B cell (primary cell): ENCODE measurements around the gene FXYD3. TPM values are rescaled to one million over a fixed set of nuclear protein-coding genes. Genes with fewer than 3 reads are reported as not detected.

ENCODE experiments used
- ATAC-seq: fragments of 200-7000 bp; cut with Tn5 transposase; one replicate; pipeline ENCODE4 v1.10.0; 2021; ENCODE audit warnings: low read depth, mild to moderate bottlenecking, moderate number of reproducible peaks, moderate library complexity
- CTCF ChIA-PET: fragments of 350-600 bp; sonication (Branson Sonifier 250); formaldehyde crosslinking; loops from one replicate; lab custom pipeline; 2021; ENCODE audit warnings: antibody characterized with exemption, inconsistent platforms; lab: Charles Lee
- POLR2A ChIA-PET: fragments of 350-600 bp; sonication (Branson Sonifier 250); formaldehyde crosslinking; loops from one replicate; lab custom pipeline; 2021; ENCODE audit warnings: antibody characterized with exemption; lab: Charles Lee
- DNase-seq: peaks from one replicate; pipeline ENCODE4 v3.0.0; 2013
- H2AFZ ChIP-seq: 2 replicates; pipeline ENCODE4 v1.6.1; 2012; ENCODE audit warnings: mild to moderate bottlenecking, low read depth, low read length; ENCODE audit not compliant: insufficient read depth, poor library complexity, severe bottlenecking
- H3K27ac ChIP-seq, 2 donors: 1 replicate in 1 of 2; 2 replicates in 1 of 2; pipeline ENCODE4 v1.5.1; 2012 to 2013; ENCODE audit warnings: low read length in 2 of 2, mild to moderate bottlenecking in 2 of 2, moderate library complexity in 1 of 2
- H3K27me3 ChIP-seq, 4 experiments: fragments of 200-600 bp in 1 of 4; sonication (generic) in 1 of 4; replicated peaks in 1 of 4; 1 replicate in 2 of 4; 2 replicates in 2 of 4; pipeline versions ENCODE4 v1.6.1 to v1.7.0; 2013 to 2016; ENCODE audit warnings: low read length in 3 of 4, mild to moderate bottlenecking in 2 of 4, mixed read lengths in 1 of 4, moderate library complexity in 1 of 4; ENCODE audit not compliant: insufficient read depth in 4 of 4, control insufficient read depth in 3 of 4; ENCODE audit errors: control extremely low read depth in 1 of 4
- H3K36me3 ChIP-seq, 2 experiments: replicated peaks in 1 of 2; 1 replicate in 1 of 2; 2 replicates in 1 of 2; pipeline versions ENCODE4 v1.6.1 to v1.7.1; 2013; ENCODE audit warnings: low read length in 1 of 2; ENCODE audit not compliant: insufficient read depth in 2 of 2, control insufficient read depth in 1 of 2; ENCODE audit errors: control extremely low read depth in 1 of 2, extremely low read depth in 1 of 2
- H3K4me1 ChIP-seq, 2 donors: fragments of 200-600 bp in 1 of 2; sonication (generic) in 1 of 2; 1 replicate in 1 of 2; 2 replicates in 1 of 2; pipeline versions ENCODE4 v1.5.1 to v1.6.1; 2013 to 2017; ENCODE audit warnings: low read length in 2 of 2; ENCODE audit not compliant: control insufficient read depth in 2 of 2, insufficient read depth in 2 of 2
- H3K4me2 ChIP-seq: replicated peaks from 2 replicates; pipeline ENCODE3; 2012; ENCODE audit warnings: mild to moderate bottlenecking, low read depth, low read length; ENCODE audit not compliant: poor library complexity, severe bottlenecking
- H3K4me3 ChIP-seq, 5 experiments: fragments of 200-600 bp in 1 of 5; sonication (generic) in 1 of 5; 1 replicate in 3 of 5; 2 replicates in 2 of 5; pipeline versions ENCODE4 v1.5.1 to v1.7.0; 2011 to 2016; ENCODE audit warnings: low read length in 4 of 5, mild to moderate bottlenecking in 4 of 5, low read depth in 2 of 5, control low read depth in 1 of 5, moderate library complexity in 1 of 5; ENCODE audit not compliant: insufficient read depth in 1 of 5; ENCODE audit errors: control extremely low read depth in 1 of 5, extremely low read depth in 1 of 5
- H3K79me2 ChIP-seq: fragments of 200-600 bp; sonication (generic); one replicate; pipeline ENCODE4 v1.6.0; 2016; ENCODE audit warnings: low read length; ENCODE audit not compliant: control insufficient read depth, insufficient read depth
- H3K9ac ChIP-seq: fragments of 200-600 bp; sonication (generic); 2 replicates; pipeline ENCODE4 v1.6.1; 2017; ENCODE audit warnings: mild to moderate bottlenecking, low read length, moderate library complexity
- H3K9me3 ChIP-seq, 3 donors: one replicate each; pipeline versions ENCODE4 v1.6.1 to v1.7.1; 2013; ENCODE audit warnings: low read length in 2 of 3; ENCODE audit not compliant: control insufficient read depth in 2 of 3, insufficient read depth in 1 of 3; ENCODE audit errors: control extremely low read depth in 1 of 3
- H4K20me1 ChIP-seq: 2 replicates; pipeline ENCODE4 v1.6.0; 2012; ENCODE audit warnings: mild to moderate bottlenecking, low read length; ENCODE audit not compliant: insufficient read depth, control insufficient read depth, poor library complexity, severe bottlenecking
- H3K27ac Mint-ChIP-seq: one replicate; pipeline ENCODE4 v1.8.0; 2021; ENCODE audit warnings: mixed read lengths
- H3K27me3 Mint-ChIP-seq: one replicate; pipeline ENCODE4 v1.8.0; 2021; ENCODE audit warnings: mixed read lengths
- H3K4me1 Mint-ChIP-seq: one replicate; pipeline ENCODE4 v1.8.0; 2021; ENCODE audit warnings: mixed read lengths
- H3K4me3 Mint-ChIP-seq: one replicate; pipeline ENCODE4 v1.8.0; 2021; ENCODE audit warnings: mixed read lengths
- H3K9me3 Mint-ChIP-seq: one replicate; pipeline ENCODE4 v1.8.0; 2022; ENCODE audit warnings: mixed read lengths; ENCODE audit not compliant: insufficient read depth
- CTCF ChIP-seq: fragments of 200-600 bp; IDR thresholded peaks from one replicate; pipeline ENCODE4 v1.8.0; 2022; ENCODE audit warnings: antibody characterized with exemption, mild to moderate bottlenecking
- EZH2 ChIP-seq: IDR thresholded peaks from 2 replicates; pipeline ENCODE4 v1.6.1; 2012; ENCODE audit warnings: borderline replicate concordance, low read depth, mild to moderate bottlenecking, moderate library complexity, low read length; ENCODE audit not compliant: insufficient read depth, poor library complexity, severe bottlenecking
- WGBS: methylation state at CpG from one replicate; pipeline ENCODE4 v1.1.5; 2013; ENCODE audit warnings: missing lambda C conversion rate; ENCODE audit not compliant: insufficient coverage; 5-methylcytosine and 5-hydroxymethylcytosine counted together
- intact Hi-C: fragments of 100-400 bp; cut with micrococcal nuclease; formaldehyde crosslinking; loops from one replicate; pipeline ENCODE4 v1.10.0; 2022
- polyA plus RNA-seq: library from polyadenylated mRNA; depleted of rRNA; stranded (reverse); fragments of >200 nt; gene quantifications from 2 replicates; pipeline ENCODE4 v1.2.3, GENCODE V29; 2012
- total RNA-seq, 2 donors: library from RNA; stranded (reverse); fragments of 120-200 nt in 1 of 2; gene quantifications; 1 replicate in 1 of 2; 2 replicates in 1 of 2; pipeline versions ENCODE4 v1.2.3 to v1.2.4, GENCODE V29; 2013 to 2022

Gene FXYD3
- total and polyA plus RNA-seq, 2 donors (not counting 1 experiment from before 2014, with no cell fraction given), result not detected

DNA sequence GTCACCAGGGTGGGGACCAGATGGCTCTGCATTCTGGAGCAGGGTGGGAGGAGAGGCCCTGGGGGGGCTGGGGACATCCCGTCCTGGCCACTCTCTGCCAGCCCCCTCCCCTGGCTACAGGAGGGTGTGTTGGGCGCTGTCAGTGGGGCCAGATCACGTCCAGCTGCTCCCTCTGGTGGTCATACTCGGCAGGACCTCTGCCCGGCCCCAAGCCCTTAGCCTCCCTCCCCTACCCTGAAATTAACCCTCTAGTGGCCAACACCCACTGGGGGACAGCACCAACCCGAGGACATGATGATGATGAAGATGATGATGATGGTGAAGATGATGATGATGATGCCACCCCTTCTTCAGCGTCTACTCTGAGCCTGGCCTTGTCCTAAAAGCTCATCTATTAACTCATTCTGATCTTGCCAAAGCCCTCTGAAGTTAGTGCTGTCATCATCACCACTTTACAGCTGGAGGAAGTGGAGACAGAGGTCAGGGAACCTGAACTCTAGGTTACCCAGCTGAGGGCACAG is 19.8 kb downstream of the FXYD3 start:
- POLR2A ChIA-PET, result interaction anchor here (1.1 kb wide), 1 partner anchor 11 kb away, joined by 3 read pairs; no protein-coding TSS in a partner anchor
- peaks cover 21% of the 10 kb centered on the region for H3K4me1 Mint-ChIP-seq
- peaks cover 3% of the 10 kb centered on the region for H3K9me3 Mint-ChIP-seq

More for the DNA sequence above, 19.8 kb downstream of the FXYD3 start:
- H3K79me2 ChIP-seq, result no peaks in the 10 kb centered on the region
- no peak overlapping the region for H3K9ac ChIP-seq
- ATAC-seq (peak; percentile 93), DNase-seq (peak; percentile 79)
- H4K20me1 ChIP-seq, result no peaks in the 10 kb centered on the region
- H3K27me3 ChIP-seq, result peaks cover 0 to 2% (median 0%) of the 10 kb centered on the region in 4 experiments
- Mint-ChIP-seq H3K27ac (peak overlapping the region; percentile 75), H3K27me3 (peaks cover 5% of the 10 kb centered on the region), H3K4me3 (no peak overlapping the region)
- intact Hi-C loops, result loop anchor here (1.0 kb wide), 3 partner anchors 11 to 68 kb away; no protein-coding TSS in a partner anchor
- no peak overlapping the region for H3K4me3 ChIP-seq
- no CpG with 5 or more reads among the region's 7 CpGs for WGBS
- H3K4me1 ChIP-seq, result peaks cover 0 to 28% of the 10 kb centered on the region in 2 donors
- no peak for TF ChIP-seq EZH2
- TF ChIP-seq CTCF, result peak; percentile 82
- H2AFZ ChIP-seq, result no peak overlapping the region
- H3K4me2 ChIP-seq, result no peak overlapping the region
- CTCF ChIA-PET, result interaction anchor here (0.7 to 5.9 kb wide), 22 partner anchors 11 to 360 kb away, joined by 3 to 65 read pairs (median 6); partner anchors contain the start of genes FXYD3 and FXYD5
- H3K9me3 ChIP-seq, result peaks cover 0 to 3% (median 0%) of the 10 kb centered on the region in 3 donors
- H3K36me3 ChIP-seq, result no peaks in the 10 kb centered on the region
- no peak overlapping the region for H3K27ac ChIP-seq
